Esophagus muscularis mucosa (tissue), 4 donors: Measurements from ENCODE around the gene ZBTB33. TPM values are rescaled to one million over a fixed set of nuclear protein-coding genes. Genes with fewer than 3 reads are reported as not detected.

ENCODE experiments used
- total RNA-seq, 4 donors: library from RNA; depleted of rRNA; stranded (reverse); fragments of >200 nt; gene quantifications; one replicate each; pipeline versions ENCODE4 v1.1.0 to v1.2.1, GENCODE V29; 2016

The ZBTB33 gene
- total RNA-seq, 4 donors from 2014 or later: 7.9 to 9.1 (median 8.1) TPM

Other genes with a start within 250 kb of the ZBTB33 start
- not detected for gene RHOXF2B, start 173.1 kb upstream of the ZBTB33 start, total RNA-seq
- not detected for gene RHOXF1, start 134.9 kb upstream of the ZBTB33 start, total RNA-seq
- gene RHOXF2, start 92.2 kb upstream of the ZBTB33 start, total RNA-seq: not detected
- gene TMEM255A, start 60.6 kb downstream of the ZBTB33 start, total RNA-seq: 1 to 10 TPM; 1.2 to 4.7 (median 4.2) TPM
- not detected for gene ATP1B4, start 111.3 kb downstream of the ZBTB33 start, total RNA-seq
- 10 to 100 TPM; 57.3 to 81.2 (median 67.5) TPM for gene LAMP2, start 218.5 kb downstream of the ZBTB33 start, total RNA-seq